Neural crest cell (in vitro differentiated cells): ENCODE results near the gene PSAPL1. TPM values are rescaled to one million over a fixed set of nuclear protein-coding genes. Genes with fewer than 3 reads are reported as not detected.
A peak's percentile ranks its signal among the peaks of the same experiment; 100 is the strongest.

Experiments used
- DNase-seq: peaks from one replicate; pipeline ENCODE4 v3.0.0; 2021; ENCODE audit warnings: low read depth, mixed read lengths, low spot score
- H3K27ac Mint-ChIP-seq: one replicate; pipeline ENCODE4 v1.8.0; 2021; ENCODE audit warnings: mild to moderate bottlenecking, mixed read lengths; ENCODE audit not compliant: unreplicated experiment
- H3K27me3 Mint-ChIP-seq: 2 replicates; pipeline ENCODE4 v1.8.0; 2021; ENCODE audit warnings: low read depth, mild to moderate bottlenecking, mixed read lengths
- H3K36me3 Mint-ChIP-seq: 2 replicates; pipeline ENCODE4 v1.8.0; 2021; ENCODE audit warnings: low read depth, mild to moderate bottlenecking, mixed read lengths
- H3K4me1 Mint-ChIP-seq: 2 replicates; pipeline ENCODE4 v1.8.0; 2021; ENCODE audit warnings: mixed read lengths
- H3K4me3 Mint-ChIP-seq: one replicate; pipeline ENCODE4 v1.8.0; 2021; ENCODE audit warnings: mild to moderate bottlenecking, mixed read lengths
- H3K9me3 Mint-ChIP-seq: 2 replicates; pipeline ENCODE4 v1.8.0; 2021; ENCODE audit warnings: mixed read lengths
- total RNA-seq: library from RNA; stranded (reverse); gene quantifications from 2 replicates; pipeline ENCODE4 v1.2.1, GENCODE V29; 2021
- TF ChIP-seq, protein P1 (sequence below): fragments of 200-600 bp; sonication (generic); conservative IDR thresholded peaks from 2 replicates; pipeline ENCODE4 v1.5.0; 2021; ENCODE audit warnings: antibody characterized with exemption, mild to moderate bottlenecking

PSAPL1 gene
- total RNA-seq, 1 donor from 2014 or later: not detected

GRCh38 chr4:7466215-7466614 lies 31.5 kb upstream of the PSAPL1 start:
- H3K27ac Mint-ChIP-seq: peak overlapping the region; percentile 57

GRCh38 chr4:7465017-7465416 lies 30.3 kb upstream of the PSAPL1 start:
- DNase-seq: no peak
- Mint-ChIP-seq H3K4me1 (peaks cover 27% of the 10 kb centered on the region), H3K27me3 (no peaks in the 10 kb centered on the region), H3K4me3 (no peak overlapping the region), H3K36me3 (no peaks in the 10 kb centered on the region), H3K9me3 (no peaks in the 10 kb centered on the region), H3K27ac (no peak overlapping the region)
- TF ChIP-seq, protein P1, sequence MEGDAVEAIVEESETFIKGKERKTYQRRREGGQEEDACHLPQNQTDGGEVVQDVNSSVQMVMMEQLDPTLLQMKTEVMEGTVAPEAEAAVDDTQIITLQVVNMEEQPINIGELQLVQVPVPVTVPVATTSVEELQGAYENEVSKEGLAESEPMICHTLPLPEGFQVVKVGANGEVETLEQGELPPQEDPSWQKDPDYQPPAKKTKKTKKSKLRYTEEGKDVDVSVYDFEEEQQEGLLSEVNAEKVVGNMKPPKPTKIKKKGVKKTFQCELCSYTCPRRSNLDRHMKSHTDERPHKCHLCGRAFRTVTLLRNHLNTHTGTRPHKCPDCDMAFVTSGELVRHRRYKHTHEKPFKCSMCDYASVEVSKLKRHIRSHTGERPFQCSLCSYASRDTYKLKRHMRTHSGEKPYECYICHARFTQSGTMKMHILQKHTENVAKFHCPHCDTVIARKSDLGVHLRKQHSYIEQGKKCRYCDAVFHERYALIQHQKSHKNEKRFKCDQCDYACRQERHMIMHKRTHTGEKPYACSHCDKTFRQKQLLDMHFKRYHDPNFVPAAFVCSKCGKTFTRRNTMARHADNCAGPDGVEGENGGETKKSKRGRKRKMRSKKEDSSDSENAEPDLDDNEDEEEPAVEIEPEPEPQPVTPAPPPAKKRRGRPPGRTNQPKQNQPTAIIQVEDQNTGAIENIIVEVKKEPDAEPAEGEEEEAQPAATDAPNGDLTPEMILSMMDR: no peak

More at GRCh38 chr4:7466215-7466614, 31.5 kb upstream of the PSAPL1 start:
- no peak overlapping the region for H3K4me3 Mint-ChIP-seq
- DNase-seq: no peak
- H3K4me1 Mint-ChIP-seq: peaks cover 19% of the 10 kb centered on the region
- H3K9me3 Mint-ChIP-seq: no peaks in the 10 kb centered on the region
- TF ChIP-seq, protein P1: no peak
- no peaks in the 10 kb centered on the region for H3K36me3 Mint-ChIP-seq
- no peaks in the 10 kb centered on the region for H3K27me3 Mint-ChIP-seq

DNA sequence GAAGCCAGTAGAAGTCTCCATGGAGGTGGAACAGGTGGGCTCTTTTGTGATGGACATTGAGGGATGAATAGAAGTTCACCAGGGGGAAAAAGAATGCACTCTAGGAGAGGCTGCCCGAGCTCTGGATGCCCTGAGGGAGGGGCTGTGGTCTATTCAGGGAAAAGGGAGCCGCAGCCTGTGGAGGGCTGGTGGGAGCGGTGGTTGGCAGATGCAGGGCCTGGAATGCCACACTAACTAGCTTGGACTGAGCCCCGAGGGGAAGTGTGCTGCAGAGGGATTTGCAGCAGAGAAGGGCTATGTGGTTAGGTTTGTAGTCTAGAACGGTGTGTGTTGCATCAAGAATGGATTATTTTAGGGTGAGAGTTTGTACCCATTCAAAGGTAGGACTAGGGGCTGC lies 29.5 kb upstream of the PSAPL1 start:
- TF ChIP-seq, protein P1: no peak
- no peak overlapping the region for H3K27ac Mint-ChIP-seq
- H3K4me1 Mint-ChIP-seq: peaks cover 27% of the 10 kb centered on the region
- no peak for DNase-seq
- no peaks in the 10 kb centered on the region for H3K36me3 Mint-ChIP-seq
- no peaks in the 10 kb centered on the region for H3K27me3 Mint-ChIP-seq
- H3K4me3 Mint-ChIP-seq: no peak overlapping the region
- no peaks in the 10 kb centered on the region for H3K9me3 Mint-ChIP-seq

GRCh38 chr4:7463566-7464258 lies 29.0 kb upstream of the PSAPL1 start:
- Mint-ChIP-seq H3K27ac (no peak overlapping the region), H3K9me3 (no peaks in the 10 kb centered on the region), H3K4me1 (peaks cover 23% of the 10 kb centered on the region), H3K27me3 (no peaks in the 10 kb centered on the region), H3K36me3 (no peaks in the 10 kb centered on the region), H3K4me3 (no peak overlapping the region)
- DNase-seq: no peak
- TF ChIP-seq, protein P1: no peak

DNA sequence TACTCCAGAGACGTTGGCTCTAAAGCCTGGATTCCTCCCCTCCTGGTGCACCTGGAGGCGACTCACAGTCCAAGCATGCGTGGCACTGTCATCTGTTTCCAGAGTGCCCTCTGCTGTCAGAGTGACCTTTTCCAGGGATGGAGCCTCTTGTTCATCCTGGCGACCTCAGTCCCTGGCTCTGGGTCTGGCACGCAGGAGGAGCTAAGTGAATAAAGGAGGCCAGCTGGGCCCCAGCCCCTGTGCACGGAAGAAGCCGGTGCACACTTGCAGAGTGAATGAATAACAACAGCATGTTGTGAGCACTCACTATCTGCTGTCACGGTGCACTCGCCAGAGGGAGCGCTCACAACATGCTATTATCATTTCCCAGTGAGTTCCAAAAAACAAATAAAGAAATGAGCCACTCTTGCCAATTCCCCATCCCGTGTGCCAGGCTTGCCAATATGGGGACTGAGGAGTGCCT lies 27.8 kb upstream of the PSAPL1 start:
- Mint-ChIP-seq H3K4me3 (no peak overlapping the region), H3K9me3 (no peaks in the 10 kb centered on the region), H3K27me3 (no peaks in the 10 kb centered on the region), H3K36me3 (no peaks in the 10 kb centered on the region), H3K27ac (no peak overlapping the region), H3K4me1 (peaks cover 23% of the 10 kb centered on the region)
- TF ChIP-seq, protein P1: no peak
- DNase-seq: no peak
